Epithelial cell of umbilical artery (primary cell): ENCODE data around the gene ICAM2. TPM values are rescaled to one million over a fixed set of nuclear protein-coding genes. Genes with fewer than 3 reads are reported as not detected.

Experiments used
- total RNA-seq: library from RNA; depleted of rRNA; stranded (reverse); fragments of >200 nt; gene quantifications from 2 replicates; pipeline ENCODE4 v1.2.3, GENCODE V29; 2014

The ICAM2 gene
- total RNA-seq = 743 and 963 TPM in 2 replicates

GRCh38 chr17:64020056-64020766 is at the start of gene ICAM2:
Gene ICAM2 (minus strand): TSS chr17:64020633. CDS start chr17:64006691, 13,942 bp downstream.

GRCh38 chr17:63998050-63998720 is 22.2 kb downstream of the ICAM2 start, which contains the start of gene PRR29:
Gene PRR29 (plus strand): TSS chr17:63998351. CDS start chr17:63998365, 14 bp downstream.

GRCh38 chr17:63972796-63973195 is 47.6 kb downstream of the ICAM2 start, which contains the start of gene SCN4A:
Gene SCN4A (minus strand): TSS chr17:63972918. CDS start chr17:63972841, 77 bp downstream.

Other genes starting within 250 kb of the ICAM2 start
- gene CCDC47, start 247.0 kb downstream of the ICAM2 start, total RNA-seq = 86.4 and 114 TPM in 2 replicates
- 64.6 and 65.4 TPM in 2 replicates for gene DDX42, start 246.5 kb downstream of the ICAM2 start, total RNA-seq
- 94.2 and 101 TPM in 2 replicates for gene PSMC5, start 193.2 kb downstream of the ICAM2 start, total RNA-seq
- 60.3 and 94.8 TPM in 2 replicates for gene FTSJ3, start 193.0 kb downstream of the ICAM2 start, total RNA-seq
- gene SMARCD2, start 177.9 kb downstream of the ICAM2 start, total RNA-seq = 64.1 and 83.2 TPM in 2 replicates
- gene CSH2, start 147.0 kb downstream of the ICAM2 start, total RNA-seq = not detected in 2 replicates
- gene GH2, start 138.7 kb downstream of the ICAM2 start, total RNA-seq = not detected in 2 replicates
- gene CSH1, start 124.1 kb downstream of the ICAM2 start, total RNA-seq = not detected in 2 replicates
- not detected in 2 replicates for gene CSHL1, start 109.4 kb downstream of the ICAM2 start, total RNA-seq
- not detected in 2 replicates for gene GH1, start 101.8 kb downstream of the ICAM2 start, total RNA-seq
- 0.65 and 2.0 TPM in 2 replicates for gene CD79B, start 88.3 kb downstream of the ICAM2 start, total RNA-seq
- gene SCN4A, start 47.7 kb downstream of the ICAM2 start, total RNA-seq = under 0.01 TPM in 1 of 2 replicates, not detected in the other
- 0.30 and 0.32 TPM in 2 replicates for gene PRR29, start 22.3 kb downstream of the ICAM2 start, total RNA-seq
- gene ERN1, start 109.5 kb upstream of the ICAM2 start, total RNA-seq = 10.1 and 12.5 TPM in 2 replicates
- 12.7 and 24.5 TPM in 2 replicates for gene TEX2, start 242.6 kb upstream of the ICAM2 start, total RNA-seq